HG02870 (cell line): ENCODE data around the gene MLST8.
"Not testable (repeated sequence)": the region's sequence is repeated elsewhere in the genome, so short reads cannot be mapped to it uniquely, and the experiment has no call there.

Experiments
- ATAC-seq: cut with Tn5 transposase; IDR thresholded peaks from one replicate; pipeline ENCODE4 v1.9.1; 2021; ENCODE audit warnings: mild to moderate bottlenecking, moderate library complexity; ENCODE audit not compliant: unreplicated experiment

Gene MLST8

DNA sequence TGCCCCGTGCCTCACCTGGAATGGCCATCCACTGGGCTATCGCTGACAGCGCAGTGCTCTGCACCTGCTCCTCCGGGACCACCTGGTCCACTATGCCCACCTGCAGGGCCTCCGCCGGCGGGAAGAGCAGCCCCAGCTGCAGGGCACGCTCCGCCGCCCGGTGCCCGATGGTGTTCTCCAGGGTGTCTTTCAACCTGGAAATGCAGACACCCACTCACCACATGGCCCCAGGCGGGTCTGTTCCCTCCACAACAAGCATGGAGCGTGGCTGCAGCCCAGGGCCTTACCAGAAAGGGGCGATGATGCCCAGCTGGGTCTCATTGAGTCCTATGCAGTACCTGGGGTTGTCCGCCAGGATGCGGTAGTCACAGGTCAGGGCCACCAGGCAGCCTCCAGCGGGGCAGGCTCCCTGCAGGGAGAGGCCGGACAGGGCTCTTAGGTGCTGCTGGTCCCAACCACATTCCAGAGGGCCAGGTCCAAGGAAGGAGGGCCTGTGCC is 37.8 kb downstream of the MLST8 start:
- ATAC-seq, result no peak

DNA sequence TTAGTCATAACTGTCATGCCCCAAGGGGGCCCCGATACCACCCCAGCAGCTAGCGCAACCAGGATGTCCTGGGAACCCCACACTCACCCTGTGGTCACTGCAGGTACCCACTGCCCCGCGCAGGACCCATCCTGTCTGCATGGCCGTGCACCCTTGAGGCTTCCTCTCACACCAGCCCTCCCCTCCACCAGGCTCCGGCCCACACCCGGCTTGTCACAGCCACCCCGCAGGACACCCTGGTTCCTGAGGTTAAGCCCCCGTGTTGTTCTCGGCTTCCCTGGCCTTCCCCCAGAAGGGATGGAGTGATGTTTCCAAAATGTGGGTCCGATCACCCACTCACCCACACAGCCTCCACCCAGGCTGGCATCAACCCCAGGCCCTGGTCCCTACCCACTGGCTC is 38.5 kb downstream of the MLST8 start:
- ATAC-seq, result no peak

DNA sequence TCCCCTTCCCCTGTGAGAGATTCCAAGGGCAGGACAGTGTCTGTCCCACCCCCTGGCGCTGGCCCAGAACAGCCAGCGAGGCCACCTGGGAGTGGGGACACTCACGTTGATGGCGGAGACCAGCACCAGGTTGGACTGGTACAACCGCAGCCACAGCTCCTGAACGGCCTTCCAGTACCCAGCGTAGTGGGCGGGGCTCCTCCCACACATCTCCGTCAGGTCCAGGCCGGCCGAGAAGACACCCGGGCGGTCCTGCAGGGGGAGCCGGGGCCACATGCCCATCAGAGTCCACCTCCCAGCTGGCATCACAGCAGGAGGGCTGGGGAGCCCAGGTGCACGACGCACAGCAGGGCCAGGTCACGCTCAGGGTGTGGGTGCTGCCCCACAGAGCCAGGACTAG is 39.0 kb downstream of the MLST8 start:
- no peak for ATAC-seq

DNA sequence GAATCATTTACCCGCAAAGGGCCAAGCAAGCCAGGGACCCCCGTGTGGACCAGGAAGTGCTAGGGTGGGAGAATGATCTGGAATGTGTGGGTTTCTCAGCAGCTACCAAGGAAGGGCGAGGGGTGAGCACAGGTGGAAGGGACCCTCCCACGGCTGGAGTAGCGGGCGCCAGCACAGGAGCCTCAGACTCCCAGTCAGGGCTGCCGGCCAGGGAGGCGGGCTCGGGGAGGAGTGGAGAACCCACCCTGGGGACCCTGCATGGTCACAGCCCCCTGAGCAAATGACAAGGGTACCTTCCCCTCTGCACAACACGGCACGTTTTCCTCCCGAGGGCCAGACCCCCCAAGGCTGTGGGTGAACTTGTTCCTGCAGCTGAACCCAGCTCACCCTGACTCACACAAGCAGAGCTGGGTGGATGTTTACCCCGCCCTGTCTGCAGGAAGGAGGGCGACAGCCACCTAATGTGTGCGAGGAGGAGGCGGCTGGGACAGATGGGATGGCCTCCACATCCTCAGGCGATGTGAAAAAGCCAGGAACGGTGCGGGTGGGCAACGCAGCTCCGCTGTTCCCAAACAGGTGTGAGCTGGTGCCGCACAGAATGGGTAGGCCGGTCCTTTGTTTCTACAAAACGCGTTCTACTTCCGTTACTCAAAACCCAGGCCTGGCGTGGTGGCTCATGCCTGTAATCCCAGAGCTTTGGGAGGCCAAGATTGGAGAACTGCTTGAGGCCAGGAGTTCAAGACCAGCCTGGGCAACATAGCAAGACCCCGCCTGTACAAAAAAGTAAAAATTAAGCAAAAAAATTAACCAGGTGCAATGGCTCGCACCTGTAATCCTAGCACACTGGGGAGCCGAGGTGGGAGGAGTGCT is 39.9 kb downstream of the MLST8 start:
- ATAC-seq, result no peak

DNA sequence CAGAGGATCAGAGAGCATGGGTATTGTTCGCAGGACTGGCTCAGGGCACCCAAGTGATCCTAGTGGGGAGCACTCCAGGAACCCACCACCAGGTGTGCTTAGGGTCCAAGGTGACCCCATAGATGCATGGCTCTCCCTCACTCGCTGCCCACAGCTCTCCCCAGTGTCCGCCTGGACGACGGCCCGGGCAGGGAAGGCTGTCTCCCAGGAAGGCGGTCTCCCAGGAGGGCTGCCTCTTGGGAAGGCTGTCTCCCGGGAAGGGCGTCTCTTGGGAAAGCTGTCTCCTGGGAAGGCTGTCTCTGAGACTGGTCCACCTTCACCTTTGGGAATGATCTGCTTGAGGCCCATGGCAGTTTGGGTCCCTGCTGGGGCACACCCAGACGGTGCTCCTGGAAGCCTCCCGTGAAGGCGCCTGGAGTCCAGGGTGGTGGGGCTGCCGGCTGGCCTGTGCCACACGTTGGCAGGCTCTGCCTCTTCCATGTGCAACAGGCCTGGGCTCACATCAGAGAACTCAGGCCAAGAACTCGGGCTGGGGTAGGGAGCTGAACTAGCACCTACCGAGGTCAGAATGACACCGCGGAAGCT is 41.1 kb downstream of the MLST8 start:
- ATAC-seq, result no peak

DNA sequence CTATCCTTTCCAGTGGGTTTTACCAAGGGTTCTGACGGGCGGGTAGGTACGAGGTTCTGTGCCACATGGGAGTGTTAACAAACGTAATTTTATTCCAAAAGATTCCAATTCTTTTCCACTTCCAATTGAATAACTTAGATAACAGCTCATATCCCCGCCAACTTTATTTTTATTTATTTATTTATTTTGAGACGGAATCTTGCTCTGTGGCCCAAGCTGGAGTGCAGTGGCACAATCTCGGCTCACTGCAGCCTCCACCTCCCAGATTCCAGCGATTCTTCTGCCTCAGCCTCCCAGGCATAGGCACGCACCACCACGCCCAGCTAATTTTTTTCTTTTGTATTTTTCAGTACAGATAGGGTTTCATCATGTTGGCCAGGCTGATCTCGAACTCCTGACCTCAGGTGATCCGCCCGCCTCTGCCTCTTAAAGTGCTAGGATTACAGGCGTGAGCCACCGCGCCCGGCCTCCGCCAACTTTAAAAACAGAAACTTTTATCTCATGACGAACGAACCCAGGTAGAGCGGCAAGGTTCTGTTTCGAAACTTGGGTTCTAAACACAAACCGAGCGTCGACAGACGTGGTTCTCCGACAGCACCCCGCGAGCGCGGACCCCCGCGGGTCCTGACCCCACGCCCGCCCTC is 45.5 kb downstream of the MLST8 start:
- peak; percentile 5 for ATAC-seq

DNA sequence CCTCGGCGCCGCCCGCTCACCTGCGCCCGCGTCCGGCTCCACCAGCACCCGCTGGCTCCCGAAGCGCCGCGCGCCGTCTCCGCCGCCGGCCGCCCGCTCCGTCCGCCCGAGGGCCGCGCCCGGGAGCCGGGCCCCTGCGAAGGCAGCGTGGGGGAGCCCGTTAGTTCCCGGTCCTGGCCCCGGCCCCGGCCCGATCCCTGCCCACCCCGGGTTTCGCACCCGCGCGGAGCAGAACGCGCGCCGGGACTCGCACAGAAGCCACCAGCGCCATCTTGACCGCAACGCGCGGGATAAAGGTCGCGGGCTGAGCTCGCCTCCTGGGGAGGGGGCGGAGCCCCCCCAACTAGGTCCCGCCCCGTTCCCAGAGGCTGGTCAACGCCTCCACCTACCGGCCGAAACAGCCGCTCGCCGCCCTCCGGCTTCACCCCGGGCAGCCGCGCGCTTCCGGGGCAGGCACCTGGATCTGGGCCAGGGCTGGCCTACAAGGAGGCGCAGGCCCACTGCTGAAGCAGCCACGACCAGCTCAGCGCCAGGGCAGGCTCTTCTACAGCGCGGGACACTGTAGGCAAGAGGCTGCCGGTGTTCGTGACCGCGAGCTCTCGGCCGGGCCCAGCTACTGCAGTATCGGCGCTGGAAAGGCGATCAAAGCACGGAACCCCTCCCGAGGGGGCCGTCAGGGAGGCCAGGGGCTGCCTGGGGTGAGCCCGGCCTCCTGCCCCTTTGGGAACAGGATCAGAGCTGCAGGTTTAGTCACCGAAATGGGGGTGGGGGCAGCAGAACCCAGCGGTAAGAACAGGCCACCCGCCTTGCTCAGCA is 46.2 kb downstream of the MLST8 start, which contains the start of gene ECI1:
TSS of gene ECI1 (minus strand) at position 292 of the 816 bp plus-strand sequence. CDS start at position 271, 21 bp downstream.
- ATAC-seq, result peak; percentile 83

DNA sequence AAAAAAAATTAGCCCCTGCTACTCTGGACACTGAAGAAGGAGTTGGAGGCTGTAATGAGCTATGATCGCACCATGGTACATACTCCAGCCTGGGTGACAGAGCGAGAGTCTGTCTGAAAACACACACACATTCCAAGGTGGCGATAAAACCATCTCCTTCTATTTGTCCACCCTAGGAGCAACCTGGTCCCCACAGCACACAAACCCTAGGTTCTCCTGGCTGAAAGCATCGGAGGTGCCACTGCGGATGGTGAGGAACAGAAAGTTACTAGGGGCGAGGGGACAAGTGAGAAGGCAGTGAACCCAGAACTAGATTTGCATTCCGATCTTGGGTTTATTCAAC is 47.5 kb downstream of the MLST8 start:
- ATAC-seq, result no peak

DNA sequence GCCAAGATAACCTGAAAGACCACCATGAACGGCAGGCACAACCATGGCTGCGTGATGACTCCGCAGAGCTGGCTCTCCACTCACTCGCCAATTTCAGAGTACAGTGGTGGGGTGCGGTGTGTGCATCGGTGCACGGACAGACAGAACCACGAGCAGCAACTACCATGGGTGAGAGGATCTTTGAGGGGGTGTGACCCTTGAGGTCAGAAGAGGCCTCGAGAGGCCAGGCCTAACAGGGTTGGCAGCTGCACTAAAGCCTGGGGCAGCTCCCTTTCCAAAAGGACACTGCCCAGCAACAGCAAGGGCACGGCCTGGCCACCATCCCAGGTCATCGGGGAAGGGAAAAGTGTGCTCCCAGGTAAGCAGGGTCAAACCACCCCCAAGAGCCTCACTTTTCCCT is 48.0 kb downstream of the MLST8 start:
- no peak for ATAC-seq

DNA sequence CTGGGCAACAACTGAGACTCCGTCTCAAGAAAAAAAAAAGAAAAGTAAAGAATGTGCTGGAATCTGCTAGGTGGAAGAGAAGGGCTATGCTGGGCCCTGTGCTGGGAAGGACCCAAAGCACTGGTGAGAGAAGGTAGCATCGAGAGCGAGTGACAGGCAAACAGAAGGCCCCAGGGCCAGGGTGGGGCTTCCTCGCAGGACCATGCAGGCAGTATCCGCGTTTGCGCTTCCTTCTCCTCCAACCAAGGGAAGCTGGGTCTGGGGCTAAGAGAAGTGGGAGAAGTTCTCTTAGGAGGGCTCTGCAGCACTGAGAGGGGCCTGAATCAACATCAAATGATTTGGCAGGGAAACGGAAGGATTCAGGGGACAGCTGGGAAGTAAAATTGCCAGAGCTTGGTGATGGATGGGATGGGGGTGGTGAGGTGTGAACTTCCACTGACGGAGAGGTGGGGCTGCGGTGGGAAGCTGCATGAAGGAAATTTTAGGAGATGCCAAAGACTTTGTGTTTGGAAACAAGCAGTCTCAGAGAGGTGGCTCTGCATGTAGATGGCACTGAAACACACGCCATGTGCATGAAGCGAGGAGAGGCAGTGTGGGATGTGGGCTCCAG is 51.4 kb downstream of the MLST8 start:
- ATAC-seq, result no peak

DNA sequence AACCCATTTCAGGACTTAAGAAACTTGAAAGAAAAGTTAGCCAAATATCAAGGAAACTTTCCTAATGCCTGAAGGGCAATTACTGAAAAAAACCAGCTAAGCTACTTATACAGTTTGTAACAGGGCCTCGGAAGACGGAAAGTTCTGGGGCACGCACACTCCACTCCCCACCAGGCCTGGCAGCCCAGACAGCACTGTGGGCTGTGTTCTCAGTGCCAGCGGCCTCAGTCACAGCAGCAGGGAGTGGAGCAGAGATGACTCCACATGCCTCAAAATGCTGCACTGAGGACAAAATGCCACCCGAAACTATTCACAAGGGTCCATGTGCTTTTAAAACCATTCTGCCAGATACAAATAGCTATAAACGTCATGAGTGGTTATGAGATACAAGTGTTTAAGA is 52.5 kb downstream of the MLST8 start:
- no peak for ATAC-seq

DNA sequence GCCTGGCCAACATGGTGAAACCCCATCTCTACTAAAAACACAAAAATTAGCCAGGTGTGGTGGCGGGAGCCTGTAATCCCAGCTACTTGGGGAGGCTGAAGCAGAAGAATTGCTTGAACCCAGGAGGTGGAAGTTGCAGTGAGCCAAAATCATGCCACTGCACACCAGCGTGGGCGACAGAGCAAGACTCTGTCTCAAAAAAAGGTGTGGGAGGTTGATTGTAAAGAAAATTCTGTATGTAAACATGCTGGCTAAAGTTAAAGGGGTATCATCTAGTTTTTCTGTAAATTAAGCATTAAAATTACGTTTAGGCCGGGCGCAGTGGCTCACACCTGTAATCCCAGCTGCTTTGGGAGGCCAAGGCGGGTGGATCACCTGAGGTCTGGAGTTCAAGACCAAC is 53.3 kb downstream of the MLST8 start:
- ATAC-seq, result not testable (repeated sequence)
